Cerebellar cortex (tissue), 1 donor: ENCODE data around the gene SRGAP1.
A peak's percentile ranks its signal among the peaks of the same experiment; 100 is the strongest.

Source experiments
- DNase-seq: peaks from one replicate; pipeline ENCODE4 v3.0.0-alpha.2; 2015; ENCODE audit warnings: low spot score

SRGAP1 gene

GRCh38 chr12:63937378-63938316 is 93.1 kb downstream of the SRGAP1 start:
- DNase-seq: no peak

GRCh38 chr12:63940310-63941005 is 96.0 kb downstream of the SRGAP1 start:
- DNase-seq: peak; percentile 65

GRCh38 chr12:63941166-63941800 is 96.8 kb downstream of the SRGAP1 start:
- peak; percentile 45 for DNase-seq

DNA sequence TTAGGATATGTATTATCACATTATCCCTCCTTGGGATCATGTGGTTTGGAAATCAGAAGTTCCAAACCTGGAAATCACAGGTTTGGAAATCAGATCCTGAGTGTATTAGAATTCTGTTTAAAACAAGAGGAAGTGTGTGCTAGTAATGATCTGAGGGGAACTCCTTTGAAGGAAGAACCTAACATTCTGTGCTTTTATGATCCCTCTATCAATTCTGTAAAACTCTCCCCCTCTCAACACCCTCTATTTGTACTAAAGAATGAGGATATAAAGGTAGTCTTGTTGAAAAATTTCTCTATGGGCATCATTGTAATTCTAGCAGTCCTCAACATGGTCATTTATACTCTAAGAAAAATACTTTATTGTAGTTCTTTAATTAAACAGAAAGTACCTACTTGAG is 97.4 kb downstream of the SRGAP1 start:
- no peak for DNase-seq

GRCh38 chr12:63942464-63943241 is 98.2 kb downstream of the SRGAP1 start:
- no peak for DNase-seq

GRCh38 chr12:63944034-63944579 is 99.6 kb downstream of the SRGAP1 start:
- DNase-seq: no peak

DNA sequence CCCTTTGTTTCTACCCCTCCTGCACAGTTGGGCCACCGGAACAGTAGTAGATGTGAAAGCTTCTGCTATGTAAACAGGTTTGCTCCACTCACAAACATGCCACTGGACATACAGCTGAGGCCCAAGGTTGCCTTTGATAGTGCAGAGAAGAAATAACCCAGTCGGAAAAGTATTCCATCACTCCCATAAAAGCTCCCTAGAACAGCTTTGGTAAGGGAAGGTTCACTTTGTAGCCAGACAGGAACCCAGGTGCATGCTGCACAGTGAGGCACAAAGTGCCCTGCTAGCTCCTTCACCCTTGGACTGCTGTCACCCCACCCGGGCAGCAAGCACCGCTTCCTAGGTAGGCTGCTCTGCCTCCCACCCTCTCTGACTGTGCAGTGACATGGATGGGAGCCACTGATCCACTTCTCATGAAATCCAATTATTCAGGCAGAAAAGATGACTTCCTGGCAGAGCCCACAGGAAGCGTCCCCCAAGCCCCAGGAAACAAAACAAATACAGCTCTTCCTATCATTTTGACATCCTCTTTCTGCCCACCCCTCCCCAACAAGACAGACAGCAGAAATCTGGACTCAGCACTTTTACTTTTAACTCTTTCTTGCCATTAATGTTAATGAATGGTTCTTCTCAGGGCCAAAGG is 100.2 kb downstream of the SRGAP1 start:
- DNase-seq: no peak

GRCh38 chr12:63945777-63946176 is 101.3 kb downstream of the SRGAP1 start:
- no peak for DNase-seq

DNA sequence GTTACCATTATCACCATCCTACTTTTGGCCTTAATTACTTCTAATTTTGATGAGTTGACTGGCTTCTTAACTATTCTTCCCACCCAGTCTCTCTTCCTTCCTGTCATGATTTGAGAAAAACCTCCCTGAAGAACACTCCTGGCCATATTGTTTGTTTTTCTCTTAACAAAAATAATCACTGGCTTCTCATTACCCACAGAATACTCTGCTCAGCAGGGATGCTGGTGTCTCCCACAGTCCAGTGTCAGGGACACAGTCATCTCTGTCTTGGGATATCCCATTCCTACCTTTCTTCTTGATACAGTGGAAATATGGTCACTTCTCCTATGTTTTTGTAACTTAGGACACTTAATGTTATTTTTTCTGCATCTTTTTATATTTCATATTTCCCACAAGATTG is 103.7 kb downstream of the SRGAP1 start:
- no peak for DNase-seq

DNA sequence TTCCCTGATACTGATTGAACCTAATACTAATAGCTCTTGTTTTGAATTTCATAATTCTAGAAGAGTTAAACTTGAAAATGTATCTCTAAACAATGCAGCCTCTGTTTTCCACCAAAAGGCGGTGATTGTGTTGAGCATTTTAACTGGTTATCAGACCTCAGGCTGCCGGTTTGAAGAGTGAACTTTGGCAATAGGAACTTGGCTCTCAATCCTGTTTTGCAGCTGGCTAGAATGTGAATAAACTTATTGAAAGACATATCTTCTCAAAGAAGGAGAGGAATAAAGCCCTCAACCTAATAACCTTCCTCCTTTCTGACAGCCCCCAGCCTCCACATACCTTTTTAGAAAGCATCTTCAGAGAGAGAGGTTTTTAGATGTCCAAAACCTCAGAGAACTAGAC is 105.4 kb downstream of the SRGAP1 start:
- DNase-seq: no peak

DNA sequence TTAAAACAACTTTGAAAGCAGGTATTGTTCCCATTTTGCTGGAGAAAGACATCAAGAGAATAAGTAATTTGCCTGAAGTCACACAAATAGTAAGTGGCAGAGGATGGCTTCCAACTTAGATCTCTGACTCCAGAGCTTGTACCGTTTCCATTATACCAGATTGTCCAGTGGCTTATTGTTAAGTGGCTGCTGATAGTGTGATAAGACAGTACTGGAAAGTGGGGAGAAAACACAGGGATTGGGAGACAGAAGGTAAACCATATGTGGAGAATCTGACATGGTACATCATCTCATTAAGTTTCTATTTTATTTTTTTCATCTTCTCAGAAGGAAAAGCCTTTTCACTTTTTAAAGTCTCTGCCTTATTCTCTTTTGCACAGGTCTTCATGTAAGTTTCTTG is 108.5 kb downstream of the SRGAP1 start:
- no peak for DNase-seq

DNA sequence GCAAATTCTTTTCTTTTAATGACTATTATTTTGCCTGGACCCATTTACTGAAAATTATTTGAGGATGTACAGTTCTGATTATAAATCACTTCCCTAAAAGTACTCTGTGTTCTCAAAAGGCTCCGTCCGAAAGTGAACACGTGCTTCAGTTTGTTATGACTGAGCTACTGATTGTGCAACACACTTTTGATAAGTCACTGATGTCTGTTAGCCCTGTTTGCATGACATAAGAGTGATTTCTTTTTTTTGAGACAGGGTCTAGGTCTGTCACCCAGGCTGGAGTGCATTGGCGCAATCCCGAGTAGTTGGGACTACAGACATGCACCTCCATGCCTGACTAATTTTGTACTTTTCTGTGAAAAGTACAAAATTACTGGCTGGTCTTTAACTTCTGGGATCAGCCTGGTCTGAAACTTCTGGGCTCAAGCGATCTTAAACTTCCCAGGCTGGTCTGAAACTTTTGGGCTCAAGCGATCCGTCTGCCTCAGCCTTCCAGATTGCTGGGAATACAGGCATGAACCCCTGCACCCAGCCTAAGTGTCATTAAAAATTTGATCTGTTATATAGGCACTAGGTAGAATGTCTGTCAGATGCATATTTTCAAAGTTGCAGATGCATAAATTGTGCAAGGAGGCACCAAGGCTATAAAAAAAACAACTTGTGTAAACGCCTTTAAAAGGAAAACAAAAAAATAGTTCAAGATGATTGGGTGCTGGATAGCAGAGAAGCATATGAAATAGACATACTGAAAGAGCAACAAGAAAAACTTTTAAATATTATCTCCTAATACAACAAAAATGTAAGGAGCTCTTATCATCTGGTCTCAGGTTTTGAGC is 111.5 kb downstream of the SRGAP1 start:
- DNase-seq: no peak

DNA sequence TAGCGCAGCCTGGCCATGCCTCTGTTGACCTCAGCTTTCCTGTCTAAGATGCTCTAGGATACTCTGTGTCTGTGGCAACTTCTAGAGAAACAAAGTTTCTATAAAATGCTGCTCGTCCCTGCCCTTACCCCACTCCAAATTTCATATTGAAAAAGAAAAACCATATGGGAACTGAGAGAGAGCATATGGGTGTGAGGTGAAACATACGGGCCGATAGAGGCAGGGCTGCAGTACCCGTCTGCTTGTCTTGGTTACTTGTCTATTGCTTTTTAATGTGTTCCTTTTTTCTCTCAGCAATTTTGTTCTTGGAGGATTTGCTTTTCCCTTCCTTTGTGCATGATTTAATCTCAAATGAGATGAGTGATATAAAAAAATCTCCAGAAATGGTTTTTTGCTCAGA is 113.0 kb downstream of the SRGAP1 start:
- DNase-seq: no peak

- DNase-seq: no peak
Observed at GRCh38 chr12:63958876-63959580, 114.5 kb downstream of the SRGAP1 start.

- DNase-seq: no peak
Observed at GRCh38 chr12:63961048-63961447, 116.5 kb downstream of the SRGAP1 start.

GRCh38 chr12:63961543-63961942 is 117.0 kb downstream of the SRGAP1 start:
- no peak for DNase-seq

GRCh38 chr12:63963868-63964267 is 119.4 kb downstream of the SRGAP1 start:
- DNase-seq: no peak

GRCh38 chr12:63964301-63964700 is 119.8 kb downstream of the SRGAP1 start:
- no peak for DNase-seq

DNA sequence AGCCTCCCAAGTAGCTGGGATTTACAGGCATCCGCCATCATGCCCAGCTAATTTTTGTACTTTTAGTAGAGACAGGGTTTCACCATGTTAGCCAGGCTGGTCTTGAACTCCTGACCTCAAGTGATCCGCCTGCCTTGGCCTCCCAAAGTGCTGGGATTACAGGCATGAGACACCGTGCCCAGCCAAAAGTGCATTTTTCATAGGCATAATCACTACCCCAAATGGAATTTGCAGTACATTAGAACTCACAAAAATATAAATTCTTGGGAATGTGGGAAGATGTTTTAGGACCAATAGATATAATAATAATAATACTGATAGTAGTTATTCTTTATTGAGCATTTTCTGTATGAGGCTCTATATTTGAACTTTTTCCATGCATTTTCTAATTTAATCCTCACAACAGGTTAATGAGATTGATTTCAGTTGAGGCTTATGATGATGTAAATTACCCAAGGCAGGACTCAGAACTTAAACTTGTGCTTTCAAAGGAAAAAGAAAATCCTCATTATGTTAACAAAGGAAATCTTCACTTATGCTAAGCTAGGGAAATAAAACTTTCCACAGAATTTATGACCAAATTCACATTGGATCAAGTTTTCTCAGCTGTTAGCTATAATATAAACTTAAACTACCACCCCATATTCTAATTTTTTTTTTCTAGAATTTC is 121.6 kb downstream of the SRGAP1 start:
- DNase-seq: no peak
